HL-60/S4 treated with retinoic acid at 250 ng/mL for 4 days and 3 days (cell line): ENCODE data around the gene GRIN3B.

Experiments used
- in situ Hi-C: fragments of 300-500 bp; cut with MboI; formaldehyde crosslinking; loops from 2 replicates; pipeline ENCODE4 v1.7.0; 2022; ENCODE audit warnings: low sequenced_read_pairs

Gene GRIN3B

DNA sequence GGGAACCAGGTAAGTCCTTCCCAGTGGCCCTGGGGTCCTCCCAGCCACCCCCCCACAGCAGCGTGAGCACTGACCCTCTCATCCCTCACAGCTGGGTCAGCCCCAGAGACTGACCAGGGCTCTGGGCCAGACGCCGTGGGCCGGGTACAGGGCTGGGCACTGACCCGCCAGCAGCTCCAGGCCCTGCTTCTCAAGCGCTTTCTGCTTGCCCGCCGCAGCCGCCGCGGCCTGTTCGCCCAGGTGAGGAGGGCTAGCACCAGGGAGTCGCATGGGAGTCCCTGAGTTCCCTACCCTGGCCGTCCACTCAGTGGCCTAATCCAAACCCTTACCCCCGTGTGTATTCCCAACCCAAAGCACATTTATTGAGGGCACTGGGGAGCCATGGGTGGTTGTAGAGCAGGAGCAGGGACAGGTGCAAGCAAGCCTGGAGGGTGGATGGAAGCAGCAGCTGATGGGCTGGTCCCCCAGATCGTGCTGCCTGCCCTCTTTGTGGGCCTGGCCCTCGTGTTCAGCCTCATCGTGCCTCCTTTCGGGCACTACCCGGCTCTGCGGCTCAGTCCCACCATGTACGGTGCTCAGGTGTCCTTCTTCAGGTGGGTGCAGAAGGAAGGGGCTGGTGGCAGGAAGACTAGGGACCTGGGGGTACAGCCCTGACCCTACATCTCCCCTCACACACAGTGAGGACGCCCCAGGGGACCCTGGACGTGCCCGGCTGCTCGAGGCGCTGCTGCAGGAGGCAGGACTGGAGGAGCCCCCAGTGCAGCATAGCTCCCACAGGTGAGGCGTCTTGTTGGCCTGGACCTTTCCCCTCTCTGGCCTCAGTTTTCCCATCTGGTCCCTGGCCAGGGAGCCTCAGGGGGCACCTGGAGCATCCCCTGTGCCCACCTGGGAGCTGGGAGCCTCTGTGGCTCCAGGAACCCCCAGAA, 54.1 kb downstream of the GRIN3B start:
- in situ Hi-C loops: no loop called here

DNA sequence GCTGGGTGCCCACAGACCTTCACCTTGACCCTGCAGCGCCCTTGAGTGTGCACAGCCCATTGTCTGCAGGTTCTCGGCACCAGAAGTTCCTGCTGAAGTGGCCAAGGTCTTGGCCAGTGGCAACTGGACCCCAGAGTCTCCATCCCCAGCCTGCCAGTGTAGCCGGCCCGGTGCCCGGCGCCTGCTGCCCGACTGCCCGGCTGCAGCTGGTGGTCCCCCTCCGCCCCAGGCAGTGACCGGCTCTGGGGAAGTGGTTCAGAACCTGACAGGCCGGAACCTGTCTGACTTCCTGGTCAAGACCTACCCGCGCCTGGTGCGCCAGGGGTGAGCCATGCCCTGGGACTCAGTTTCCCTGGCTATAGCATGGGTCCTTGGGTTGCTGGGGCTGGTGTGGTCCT, 54.8 kb downstream of the GRIN3B start:
- in situ Hi-C loops: no loop called here

DNA sequence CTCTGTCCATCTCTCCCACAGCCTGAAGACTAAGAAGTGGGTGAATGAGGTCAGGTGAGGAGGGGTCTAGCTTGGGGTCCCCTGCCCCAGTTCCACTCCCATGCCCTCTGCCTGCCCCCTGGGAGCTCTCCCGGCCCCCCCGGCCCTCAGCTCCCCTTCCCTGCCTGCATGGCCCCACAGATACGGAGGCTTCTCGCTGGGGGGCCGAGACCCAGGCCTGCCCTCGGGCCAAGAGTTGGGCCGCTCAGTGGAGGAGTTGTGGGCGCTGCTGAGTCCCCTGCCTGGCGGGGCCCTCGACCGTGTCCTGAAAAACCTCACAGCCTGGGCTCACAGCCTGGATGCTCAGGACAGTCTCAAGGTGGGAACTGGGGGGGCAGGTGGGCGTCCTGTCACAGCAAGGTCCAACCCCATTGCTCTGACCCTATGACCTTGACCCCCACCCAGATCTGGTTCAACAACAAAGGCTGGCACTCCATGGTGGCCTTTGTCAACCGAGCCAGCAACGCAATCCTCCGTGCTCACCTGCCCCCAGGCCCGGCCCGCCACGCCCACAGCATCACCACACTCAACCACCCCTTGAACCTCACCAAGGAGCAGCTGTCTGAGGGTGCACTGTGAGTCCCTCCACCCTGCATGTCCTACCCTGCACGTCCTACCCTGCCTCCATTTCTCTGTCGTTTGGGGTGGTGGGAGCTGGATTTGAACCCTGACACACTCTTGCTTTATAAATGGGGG, 55.8 kb downstream of the GRIN3B start:
- in situ Hi-C loops: no loop called here

DNA sequence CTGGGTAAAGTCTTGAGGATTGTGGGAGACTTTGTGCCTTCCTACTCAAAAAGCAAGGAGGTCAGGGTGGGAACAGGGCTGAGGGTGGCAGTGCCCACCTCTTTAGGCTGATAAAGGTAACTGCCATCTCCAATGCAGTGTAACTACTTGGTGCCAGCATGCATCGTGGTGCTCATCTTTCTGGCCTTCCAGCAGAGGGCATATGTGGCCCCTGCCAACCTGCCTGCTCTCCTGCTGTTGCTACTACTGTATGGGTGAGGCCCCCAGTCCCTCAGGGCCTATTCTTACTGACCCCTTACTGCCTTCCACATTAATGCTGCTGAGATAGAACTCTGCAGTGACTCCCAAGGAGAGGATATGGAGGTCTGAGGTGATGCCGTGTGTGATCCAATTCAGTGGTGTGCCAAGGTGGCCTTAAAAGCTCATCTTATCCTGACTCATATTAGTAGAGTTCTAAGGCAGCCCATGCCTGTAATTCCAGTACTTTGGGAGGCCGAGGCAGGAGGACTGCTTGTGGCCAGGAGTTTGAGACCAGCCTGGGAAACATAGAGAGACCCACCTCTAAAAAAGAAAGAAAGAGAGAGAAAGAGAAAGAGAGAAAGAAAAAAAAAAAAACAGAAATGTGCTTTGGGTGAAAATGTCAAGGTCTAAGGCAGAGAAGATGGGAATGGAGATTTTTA, 57.1 kb downstream of the GRIN3B start:
- in situ Hi-C loops: no loop called here

DNA sequence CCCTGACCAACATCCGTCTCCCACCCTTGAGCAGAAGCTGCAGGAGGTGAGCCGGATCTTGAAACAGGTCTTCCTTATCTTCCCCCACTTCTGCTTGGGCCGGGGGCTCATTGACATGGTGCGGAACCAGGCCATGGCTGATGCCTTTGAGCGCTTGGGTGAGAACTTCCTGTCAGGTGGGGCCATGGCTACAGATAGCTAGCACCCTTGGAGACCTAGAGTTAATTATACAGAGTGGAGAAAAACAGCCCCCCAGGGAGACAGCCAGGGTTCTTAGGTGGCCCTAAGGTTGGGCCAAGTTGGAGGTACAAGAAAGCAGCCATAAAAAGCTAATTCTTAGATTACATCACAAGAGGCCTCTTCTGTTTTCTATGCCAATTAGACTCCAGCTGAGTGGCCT, 57.9 kb downstream of the GRIN3B start:
- in situ Hi-C loops: no loop called here
